Panc1 (cell line): ENCODE results near the gene IGLON5.

Source experiments
- CTCF ChIP-seq: fragments of 450-650 bp; IDR thresholded peaks from 2 replicates; pipeline ENCODE4 v1.5.1; 2017; ENCODE audit warnings: mild to moderate bottlenecking
- POLR2AphosphoS5 ChIP-seq: IDR thresholded peaks from 2 replicates; pipeline ENCODE4 v1.6.1; 2012; ENCODE audit warnings: mild to moderate bottlenecking, low read depth, low read length, moderate library complexity
- SIN3A ChIP-seq: IDR thresholded peaks from 2 replicates; pipeline ENCODE4 v1.6.1; 2012; ENCODE audit warnings: low read depth, mild to moderate bottlenecking, low read length, moderate library complexity, borderline replicate concordance; ENCODE audit not compliant: insufficient read depth
- TF ChIP-seq, protein P1 (sequence below), 2 experiments: IDR thresholded peaks; 2 replicates each; pipeline ENCODE4 v1.6.1; 2011 to 2012; ENCODE audit warnings: low read depth in 2 of 2, control low read depth in 1 of 2, low read length in 1 of 2, mild to moderate bottlenecking in 1 of 2, moderate library complexity in 1 of 2; ENCODE audit not compliant: insufficient read depth in 1 of 2

DNA sequence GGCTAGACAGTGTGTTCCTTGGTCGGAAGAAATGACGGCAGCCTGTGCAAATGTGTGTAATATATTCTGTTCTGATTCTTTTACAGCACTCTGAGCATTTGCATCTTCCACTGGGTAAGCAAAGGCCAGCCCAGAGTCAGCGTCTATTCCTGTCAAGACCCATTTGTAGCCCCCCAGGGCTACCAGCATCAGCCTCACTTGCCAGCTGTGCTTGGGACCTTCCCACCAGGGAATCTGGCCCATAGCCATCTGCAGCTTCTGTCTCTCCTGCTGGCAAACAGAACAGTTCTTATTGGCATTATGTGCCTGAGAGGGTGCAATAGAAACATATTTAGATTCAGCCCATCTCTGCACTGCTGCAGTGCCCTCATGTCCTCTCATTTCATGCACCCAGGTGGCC is 6.0 kb upstream of the IGLON5 start:
- no peak for TF ChIP-seq CTCF
- TF ChIP-seq SIN3A, result no peak
- no peak for TF ChIP-seq POLR2AphosphoS5
- TF ChIP-seq, protein P1, sequence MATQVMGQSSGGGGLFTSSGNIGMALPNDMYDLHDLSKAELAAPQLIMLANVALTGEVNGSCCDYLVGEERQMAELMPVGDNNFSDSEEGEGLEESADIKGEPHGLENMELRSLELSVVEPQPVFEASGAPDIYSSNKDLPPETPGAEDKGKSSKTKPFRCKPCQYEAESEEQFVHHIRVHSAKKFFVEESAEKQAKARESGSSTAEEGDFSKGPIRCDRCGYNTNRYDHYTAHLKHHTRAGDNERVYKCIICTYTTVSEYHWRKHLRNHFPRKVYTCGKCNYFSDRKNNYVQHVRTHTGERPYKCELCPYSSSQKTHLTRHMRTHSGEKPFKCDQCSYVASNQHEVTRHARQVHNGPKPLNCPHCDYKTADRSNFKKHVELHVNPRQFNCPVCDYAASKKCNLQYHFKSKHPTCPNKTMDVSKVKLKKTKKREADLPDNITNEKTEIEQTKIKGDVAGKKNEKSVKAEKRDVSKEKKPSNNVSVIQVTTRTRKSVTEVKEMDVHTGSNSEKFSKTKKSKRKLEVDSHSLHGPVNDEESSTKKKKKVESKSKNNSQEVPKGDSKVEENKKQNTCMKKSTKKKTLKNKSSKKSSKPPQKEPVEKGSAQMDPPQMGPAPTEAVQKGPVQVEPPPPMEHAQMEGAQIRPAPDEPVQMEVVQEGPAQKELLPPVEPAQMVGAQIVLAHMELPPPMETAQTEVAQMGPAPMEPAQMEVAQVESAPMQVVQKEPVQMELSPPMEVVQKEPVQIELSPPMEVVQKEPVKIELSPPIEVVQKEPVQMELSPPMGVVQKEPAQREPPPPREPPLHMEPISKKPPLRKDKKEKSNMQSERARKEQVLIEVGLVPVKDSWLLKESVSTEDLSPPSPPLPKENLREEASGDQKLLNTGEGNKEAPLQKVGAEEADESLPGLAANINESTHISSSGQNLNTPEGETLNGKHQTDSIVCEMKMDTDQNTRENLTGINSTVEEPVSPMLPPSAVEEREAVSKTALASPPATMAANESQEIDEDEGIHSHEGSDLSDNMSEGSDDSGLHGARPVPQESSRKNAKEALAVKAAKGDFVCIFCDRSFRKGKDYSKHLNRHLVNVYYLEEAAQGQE (IDR thresholded peaks at IDR 0.05; ENCODE audit: insufficient read depth in 1 of 2, low read depth in 2 of 2, low read length in 1 of 2), result no peak
